ENCODE results near the gene PILRA.
"Not testable (repeated sequence)": the region's sequence is repeated elsewhere in the genome, so short reads cannot be mapped to it uniquely, and the experiment has no call there.

PILRA gene

GRCh38 chr7:100373870-100374598, 747 bp downstream of the PILRA start:
- H3K27ac ChIP-seq (ENCODE audit: insufficient read depth, low read length, poor library complexity, severe bottlenecking); DNase-seq; H3K27me3 ChIP-seq (replicated peaks; ENCODE audit: control insufficient read depth, insufficient read depth, low read length, poor library complexity, severe bottlenecking); H3K4me3 ChIP-seq (ENCODE audit: insufficient read depth, low read depth, low read length, poor library complexity, severe bottlenecking); H3K36me3 ChIP-seq (ENCODE audit: control insufficient read depth, insufficient read depth, low read length); H3K4me1 ChIP-seq (ENCODE audit: control insufficient read depth, insufficient read depth, low read length, poor library complexity, severe bottlenecking); H3K9me3 ChIP-seq (ENCODE audit: control insufficient read depth, low read length): not testable (repeated sequence)

- no peak overlapping the region for H3K27ac ChIP-seq (ENCODE audit: insufficient read depth, low read length, poor library complexity, severe bottlenecking)
- no peaks in the 10 kb centered on the region for H3K4me1 ChIP-seq (ENCODE audit: control insufficient read depth, insufficient read depth, low read length, poor library complexity, severe bottlenecking)
- no peaks in the 10 kb centered on the region for H3K36me3 ChIP-seq (ENCODE audit: control insufficient read depth, insufficient read depth, low read length)
- no peak overlapping the region for H3K4me3 ChIP-seq (ENCODE audit: insufficient read depth, low read depth, low read length, poor library complexity, severe bottlenecking)
- H3K9me3 ChIP-seq (ENCODE audit: control insufficient read depth, low read length) = no peaks in the 10 kb centered on the region
- no peaks in the 10 kb centered on the region for H3K27me3 ChIP-seq (replicated peaks; ENCODE audit: control insufficient read depth, insufficient read depth, low read length, poor library complexity, severe bottlenecking)
- DNase-seq = no peak
Observed at GRCh38 chr7:100374601-100375000, 1.3 kb downstream of the PILRA start.

GRCh38 chr7:100376066-100376465, 2.8 kb downstream of the PILRA start:
- Histone ChIP-seq H3K36me3 (ENCODE audit: control insufficient read depth, insufficient read depth, low read length) (no peaks in the 10 kb centered on the region), H3K9me3 (ENCODE audit: control insufficient read depth, low read length) (no peaks in the 10 kb centered on the region), H3K27me3 (replicated peaks; ENCODE audit: control insufficient read depth, insufficient read depth, low read length, poor library complexity, severe bottlenecking) (no peaks in the 10 kb centered on the region), H3K4me3 (ENCODE audit: insufficient read depth, low read depth, low read length, poor library complexity, severe bottlenecking) (no peak overlapping the region), H3K27ac (ENCODE audit: insufficient read depth, low read length, poor library complexity, severe bottlenecking) (no peak overlapping the region), H3K4me1 (ENCODE audit: control insufficient read depth, insufficient read depth, low read length, poor library complexity, severe bottlenecking) (no peaks in the 10 kb centered on the region)
- no peak for DNase-seq

- H3K27me3 ChIP-seq (replicated peaks; ENCODE audit: control insufficient read depth, insufficient read depth, low read length, poor library complexity, severe bottlenecking) = no peaks in the 10 kb centered on the region
- H3K4me1 ChIP-seq (ENCODE audit: control insufficient read depth, insufficient read depth, low read length, poor library complexity, severe bottlenecking) = no peaks in the 10 kb centered on the region
- no peaks in the 10 kb centered on the region for H3K36me3 ChIP-seq (ENCODE audit: control insufficient read depth, insufficient read depth, low read length)
- no peaks in the 10 kb centered on the region for H3K9me3 ChIP-seq (ENCODE audit: control insufficient read depth, low read length)
- no peak overlapping the region for H3K27ac ChIP-seq (ENCODE audit: insufficient read depth, low read length, poor library complexity, severe bottlenecking)
- DNase-seq = no peak
- no peak overlapping the region for H3K4me3 ChIP-seq (ENCODE audit: insufficient read depth, low read depth, low read length, poor library complexity, severe bottlenecking)
Observed at GRCh38 chr7:100378114-100378755, 4.9 kb downstream of the PILRA start.

- DNase-seq = no peak
- H3K27ac ChIP-seq (ENCODE audit: insufficient read depth, low read length, poor library complexity, severe bottlenecking) = no peak overlapping the region
- H3K27me3 ChIP-seq (replicated peaks; ENCODE audit: control insufficient read depth, insufficient read depth, low read length, poor library complexity, severe bottlenecking) = no peaks in the 10 kb centered on the region
- no peaks in the 10 kb centered on the region for H3K9me3 ChIP-seq (ENCODE audit: control insufficient read depth, low read length)
- no peaks in the 10 kb centered on the region for H3K36me3 ChIP-seq (ENCODE audit: control insufficient read depth, insufficient read depth, low read length)
- no peaks in the 10 kb centered on the region for H3K4me1 ChIP-seq (ENCODE audit: control insufficient read depth, insufficient read depth, low read length, poor library complexity, severe bottlenecking)
- H3K4me3 ChIP-seq (ENCODE audit: insufficient read depth, low read depth, low read length, poor library complexity, severe bottlenecking) = no peak overlapping the region
Observed at GRCh38 chr7:100380196-100380595, 6.9 kb downstream of the PILRA start.

- not testable (repeated sequence) for H3K36me3 ChIP-seq (ENCODE audit: control insufficient read depth, insufficient read depth, low read length); H3K4me3 ChIP-seq (ENCODE audit: insufficient read depth, low read depth, low read length, poor library complexity, severe bottlenecking); DNase-seq; H3K4me1 ChIP-seq (ENCODE audit: control insufficient read depth, insufficient read depth, low read length, poor library complexity, severe bottlenecking); H3K27me3 ChIP-seq (replicated peaks; ENCODE audit: control insufficient read depth, insufficient read depth, low read length, poor library complexity, severe bottlenecking); H3K27ac ChIP-seq (ENCODE audit: insufficient read depth, low read length, poor library complexity, severe bottlenecking); H3K9me3 ChIP-seq (ENCODE audit: control insufficient read depth, low read length)
Observed at GRCh38 chr7:100381531-100382233, 8.4 kb downstream of the PILRA start.

GRCh38 chr7:100382234-100382853, 9.1 kb downstream of the PILRA start:
- H3K9me3 ChIP-seq (ENCODE audit: control insufficient read depth, low read length); H3K4me1 ChIP-seq (ENCODE audit: control insufficient read depth, insufficient read depth, low read length, poor library complexity, severe bottlenecking); DNase-seq; H3K27me3 ChIP-seq (replicated peaks; ENCODE audit: control insufficient read depth, insufficient read depth, low read length, poor library complexity, severe bottlenecking); H3K36me3 ChIP-seq (ENCODE audit: control insufficient read depth, insufficient read depth, low read length); H3K4me3 ChIP-seq (ENCODE audit: insufficient read depth, low read depth, low read length, poor library complexity, severe bottlenecking); H3K27ac ChIP-seq (ENCODE audit: insufficient read depth, low read length, poor library complexity, severe bottlenecking): not testable (repeated sequence)

- H3K36me3 ChIP-seq (ENCODE audit: control insufficient read depth, insufficient read depth, low read length) = no peaks in the 10 kb centered on the region
- H3K27me3 ChIP-seq (replicated peaks; ENCODE audit: control insufficient read depth, insufficient read depth, low read length, poor library complexity, severe bottlenecking) = no peaks in the 10 kb centered on the region
- H3K9me3 ChIP-seq (ENCODE audit: control insufficient read depth, low read length) = no peaks in the 10 kb centered on the region
- H3K4me3 ChIP-seq (ENCODE audit: insufficient read depth, low read depth, low read length, poor library complexity, severe bottlenecking) = no peak overlapping the region
- no peak for DNase-seq
- H3K4me1 ChIP-seq (ENCODE audit: control insufficient read depth, insufficient read depth, low read length, poor library complexity, severe bottlenecking) = no peaks in the 10 kb centered on the region
- no peak overlapping the region for H3K27ac ChIP-seq (ENCODE audit: insufficient read depth, low read length, poor library complexity, severe bottlenecking)
Observed at GRCh38 chr7:100384628-100385294, 11.5 kb downstream of the PILRA start.

- Histone ChIP-seq H3K9me3 (ENCODE audit: control insufficient read depth, low read length) (no peaks in the 10 kb centered on the region), H3K36me3 (ENCODE audit: control insufficient read depth, insufficient read depth, low read length) (no peaks in the 10 kb centered on the region), H3K4me1 (ENCODE audit: control insufficient read depth, insufficient read depth, low read length, poor library complexity, severe bottlenecking) (no peaks in the 10 kb centered on the region), H3K27me3 (replicated peaks; ENCODE audit: control insufficient read depth, insufficient read depth, low read length, poor library complexity, severe bottlenecking) (no peaks in the 10 kb centered on the region), H3K4me3 (ENCODE audit: insufficient read depth, low read depth, low read length, poor library complexity, severe bottlenecking) (no peak overlapping the region), H3K27ac (ENCODE audit: insufficient read depth, low read length, poor library complexity, severe bottlenecking) (no peak overlapping the region)
- DNase-seq = no peak
Observed at GRCh38 chr7:100386940-100387339, 13.7 kb downstream of the PILRA start.
